Sigmoid colon (tissue), 4 donors: ENCODE data around the gene SWT1.

ENCODE experiments used
- POLR2A ChIP-seq, 2 donors: fragments of 450-650 bp; IDR thresholded peaks; one replicate each; pipeline ENCODE4 v1.6.1; 2016; ENCODE audit warnings: antibody characterized with exemption in 2 of 2, mild to moderate bottlenecking in 2 of 2, moderate library complexity in 2 of 2
- POLR2AphosphoS5 ChIP-seq, 4 donors: sonication (generic); formaldehyde crosslinking; IDR thresholded peaks; one replicate each; pipeline ENCODE4 v1.6.1; 2017; ENCODE audit warnings: antibody characterized with exemption in 4 of 4
- TF ChIP-seq, protein P1 (sequence below), 4 experiments: fragments of 450-650 bp in 3 of 4; fragments of 200-600 bp in 1 of 4; IDR thresholded peaks; one replicate each; pipeline ENCODE4 v1.5.1; 2016 to 2019; ENCODE audit warnings: antibody characterized with exemption in 4 of 4, mild to moderate bottlenecking in 3 of 4, moderate library complexity in 2 of 4

GRCh38 chr1:185137896-185138545, 18.9 kb upstream of the SWT1 start:
- TF ChIP-seq, protein P1, sequence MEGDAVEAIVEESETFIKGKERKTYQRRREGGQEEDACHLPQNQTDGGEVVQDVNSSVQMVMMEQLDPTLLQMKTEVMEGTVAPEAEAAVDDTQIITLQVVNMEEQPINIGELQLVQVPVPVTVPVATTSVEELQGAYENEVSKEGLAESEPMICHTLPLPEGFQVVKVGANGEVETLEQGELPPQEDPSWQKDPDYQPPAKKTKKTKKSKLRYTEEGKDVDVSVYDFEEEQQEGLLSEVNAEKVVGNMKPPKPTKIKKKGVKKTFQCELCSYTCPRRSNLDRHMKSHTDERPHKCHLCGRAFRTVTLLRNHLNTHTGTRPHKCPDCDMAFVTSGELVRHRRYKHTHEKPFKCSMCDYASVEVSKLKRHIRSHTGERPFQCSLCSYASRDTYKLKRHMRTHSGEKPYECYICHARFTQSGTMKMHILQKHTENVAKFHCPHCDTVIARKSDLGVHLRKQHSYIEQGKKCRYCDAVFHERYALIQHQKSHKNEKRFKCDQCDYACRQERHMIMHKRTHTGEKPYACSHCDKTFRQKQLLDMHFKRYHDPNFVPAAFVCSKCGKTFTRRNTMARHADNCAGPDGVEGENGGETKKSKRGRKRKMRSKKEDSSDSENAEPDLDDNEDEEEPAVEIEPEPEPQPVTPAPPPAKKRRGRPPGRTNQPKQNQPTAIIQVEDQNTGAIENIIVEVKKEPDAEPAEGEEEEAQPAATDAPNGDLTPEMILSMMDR (IDR thresholded peaks at IDR 0.05), result no peak
- no peak for TF ChIP-seq POLR2A (IDR thresholded peaks at IDR 0.05)
- no peak for TF ChIP-seq POLR2AphosphoS5 (IDR thresholded peaks at IDR 0.05)
